ENCODE data around the gene PGPEP1.

PGPEP1 gene

GRCh38 chr19:18298601-18299000, 41.8 kb upstream of the PGPEP1 start:
- peaks cover 2 to 41% (median 39%) of the 10 kb centered on the region in 4 donors for H3K4me1 ChIP-seq
- peak overlapping the region; percentile 34 to 97 for H3K27ac ChIP-seq
- H3K27me3 ChIP-seq: no peaks in the 10 kb centered on the region
- no peak overlapping the region for H3K4me3 ChIP-seq
- no peak for TF ChIP-seq CTCF (IDR thresholded peaks at IDR 0.05)
- H3K36me3 ChIP-seq: no peaks in the 10 kb centered on the region
- no peaks in the 10 kb centered on the region for H3K9me3 ChIP-seq
- intact Hi-C loops (cut with DNase I; ENCODE audit: low total_unique reads): no loop called here
- DNase-seq: no peak

GRCh38 chr19:18299654-18300053, 40.7 kb upstream of the PGPEP1 start:
- no peak for DNase-seq
- intact Hi-C loops (cut with DNase I; ENCODE audit: low total_unique reads): no loop called here
- Histone ChIP-seq H3K4me1 (peaks cover 0 to 41% (median 40%) of the 10 kb centered on the region in 4 donors), H3K9me3 (no peaks in the 10 kb centered on the region), H3K27ac (peak overlapping the region in 1 of 2 donors; percentile 97), H3K27me3 (no peaks in the 10 kb centered on the region), H3K36me3 (no peaks in the 10 kb centered on the region), H3K4me3 (no peak overlapping the region)
- no peak for TF ChIP-seq CTCF (IDR thresholded peaks at IDR 0.05)

GRCh38 chr19:18300930-18301717, 39.3 kb upstream of the PGPEP1 start:
- Histone ChIP-seq H3K36me3 (no peaks in the 10 kb centered on the region), H3K27me3 (no peaks in the 10 kb centered on the region), H3K4me1 (peaks cover 0 to 56% (median 54%) of the 10 kb centered on the region in 4 donors), H3K4me3 (no peak overlapping the region), H3K9me3 (no peaks in the 10 kb centered on the region), H3K27ac (peak overlapping the region; percentile 97 to 100)
- intact Hi-C loops (cut with DNase I; ENCODE audit: low total_unique reads): no loop called here
- no peak for TF ChIP-seq CTCF (IDR thresholded peaks at IDR 0.05)
- DNase-seq: peak; percentile 86 to 96

GRCh38 chr19:18301718-18302111, 38.7 kb upstream of the PGPEP1 start:
- no peak for DNase-seq
- Histone ChIP-seq H3K36me3 (no peaks in the 10 kb centered on the region), H3K4me1 (peaks cover 0 to 62% (median 60%) of the 10 kb centered on the region in 4 donors), H3K9me3 (no peaks in the 10 kb centered on the region), H3K27ac (peak overlapping the region; percentile 97 to 100), H3K27me3 (no peaks in the 10 kb centered on the region), H3K4me3 (no peak overlapping the region)
- TF ChIP-seq CTCF (IDR thresholded peaks at IDR 0.05): no peak
- intact Hi-C loops (cut with DNase I; ENCODE audit: low total_unique reads): no loop called here

- peaks cover 0 to 21% (median 7%) of the 10 kb centered on the region in 3 donors for H3K36me3 ChIP-seq
- DNase-seq: peak in 1 of 2 donors; percentile 34
- no peaks in the 10 kb centered on the region for H3K9me3 ChIP-seq
- no peaks in the 10 kb centered on the region for H3K27me3 ChIP-seq
- no peak for TF ChIP-seq CTCF (IDR thresholded peaks at IDR 0.05)
- intact Hi-C loops (cut with DNase I; ENCODE audit: low total_unique reads): no loop called here
- peaks cover 15 to 86% (median 81%) of the 10 kb centered on the region in 4 donors for H3K4me1 ChIP-seq
- H3K27ac ChIP-seq: peak overlapping the region; percentile 97 to 100
- peak overlapping the region; percentile 46 to 62 for H3K4me3 ChIP-seq
Measured at GRCh38 chr19:18304208-18304457, 36.3 kb upstream of the PGPEP1 start.
